GM23338 (cell line): ENCODE measurements around the gene THOP1. TPM values are rescaled to one million over a fixed set of nuclear protein-coding genes. Genes with fewer than 3 reads are reported as not detected.
"Not testable (repeated sequence)": the region's sequence is repeated elsewhere in the genome, so short reads cannot be mapped to it uniquely, and the experiment has no call there.

Experiments used
- ATAC-seq: fragments of 200-7000 bp; cut with Tn5 transposase; 3 replicates; pipeline ENCODE4 v1.9.1; 2020
- DNase-seq: peaks from one replicate; pipeline ENCODE4 v3.0.0-alpha.2; 2015; ENCODE audit warnings: low spot score
- H2AFZ ChIP-seq: fragments of 200-600 bp; sonication (generic); 2 replicates; pipeline ENCODE4 v1.8.0; 2016; ENCODE audit warnings: antibody characterized with exemption, mild to moderate bottlenecking, moderate library complexity
- H3F3A ChIP-seq: fragments of 200-600 bp; sonication (generic); replicated peaks from 2 replicates; pipeline ENCODE4 v1.8.0; 2017; ENCODE audit warnings: antibody characterized with exemption, mixed run types, low read depth
- H3K27ac ChIP-seq: fragments of 200-600 bp; sonication (generic); 2 replicates; pipeline ENCODE4 v1.6.1; 2016; ENCODE audit warnings: low read depth
- H3K27me3 ChIP-seq: fragments of 200-600 bp; sonication (generic); 2 replicates; pipeline ENCODE4 v1.8.0; 2016; ENCODE audit warnings: mild to moderate bottlenecking, mixed run types, moderate library complexity; ENCODE audit not compliant: insufficient read depth
- H3K36me3 ChIP-seq: fragments of 200-600 bp; sonication (generic); 2 replicates; pipeline ENCODE4 v1.8.0; 2016; ENCODE audit warnings: mild to moderate bottlenecking; ENCODE audit not compliant: insufficient read depth
- H3K4me1 ChIP-seq: fragments of 200-600 bp; sonication (generic); 2 replicates; pipeline ENCODE4 v1.8.0; 2016; ENCODE audit warnings: mild to moderate bottlenecking, moderate library complexity; ENCODE audit not compliant: insufficient read depth
- H3K4me2 ChIP-seq: fragments of 200-600 bp; sonication (generic); 2 replicates; pipeline ENCODE4 v1.7.1; 2017; ENCODE audit warnings: mixed run types
- H3K4me3 ChIP-seq: fragments of 200-600 bp; sonication (generic); 2 replicates; pipeline ENCODE4 v1.6.1; 2016; ENCODE audit warnings: mixed run types
- H3K79me2 ChIP-seq: fragments of 200-600 bp; sonication (generic); replicated peaks from 2 replicates; pipeline ENCODE4 v1.8.0; 2017; ENCODE audit warnings: mild to moderate bottlenecking; ENCODE audit not compliant: insufficient read depth
- H3K9me2 ChIP-seq: fragments of 200-600 bp; sonication (generic); 2 replicates; pipeline ENCODE4 v1.8.0; 2017; ENCODE audit not compliant: insufficient read depth
- H4K20me1 ChIP-seq: fragments of 200-600 bp; sonication (generic); replicated peaks from 2 replicates; pipeline ENCODE4 v1.8.0; 2017; ENCODE audit warnings: mild to moderate bottlenecking; ENCODE audit not compliant: insufficient read depth
- H3K27ac Mint-ChIP-seq: 2 replicates; pipeline ENCODE4 v1.8.0; 2020; ENCODE audit warnings: inconsistent platforms, mild to moderate bottlenecking, moderate library complexity, mixed read lengths
- H3K27me3 Mint-ChIP-seq: 3 replicates; pipeline ENCODE4 v1.8.0; 2022; ENCODE audit warnings: low read depth, mild to moderate bottlenecking, moderate library complexity, mixed read lengths, inconsistent platforms; ENCODE audit not compliant: insufficient read depth, poor library complexity
- H3K36me3 Mint-ChIP-seq: 3 replicates; pipeline ENCODE4 v1.8.0; 2021; ENCODE audit warnings: low read depth, mild to moderate bottlenecking, inconsistent platforms, moderate library complexity, mixed read lengths
- H3K4me1 Mint-ChIP-seq: 3 replicates; pipeline ENCODE4 v1.8.0; 2020; ENCODE audit warnings: mild to moderate bottlenecking, inconsistent platforms, mixed read lengths
- H3K4me3 Mint-ChIP-seq: 3 replicates; pipeline ENCODE4 v1.8.0; 2021; ENCODE audit warnings: moderate library complexity, mild to moderate bottlenecking, inconsistent platforms, mixed read lengths
- H3K9me3 Mint-ChIP-seq: 3 replicates; pipeline ENCODE4 v1.8.0; 2020; ENCODE audit warnings: moderate library complexity, mild to moderate bottlenecking, inconsistent platforms, mixed read lengths
- CREB1 ChIP-seq: fragments of 250-450 bp; sonication (Bioruptor Pico); IDR thresholded peaks from 2 replicates; pipeline ENCODE4 v1.5.0; 2020; ENCODE audit warnings: low read depth, mild to moderate bottlenecking, moderate library complexity
- CTCF ChIP-seq, 2 experiments: fragments of 200-600 bp in 1 of 2; sonication (generic) in 1 of 2; conservative IDR thresholded peaks; 2 replicates each; pipeline versions ENCODE4 v1.5.1 to v1.6.1; 2016 to 2017; ENCODE audit warnings: antibody characterized with exemption in 2 of 2, low read depth in 2 of 2, mild to moderate bottlenecking in 2 of 2, moderate library complexity in 1 of 2
- EZH2 ChIP-seq: fragments of 200-600 bp; sonication (generic); IDR thresholded peaks from one replicate; pipeline ENCODE4 v1.8.0; 2017; ENCODE audit warnings: antibody characterized with exemption, mild to moderate bottlenecking, low read depth; ENCODE audit not compliant: unreplicated experiment
- JUNB ChIP-seq: IDR thresholded peaks from one replicate; pipeline ENCODE4 v1.6.1; 2016; ENCODE audit warnings: antibody characterized with exemption; ENCODE audit not compliant: unreplicated experiment
- NANOG ChIP-seq: IDR thresholded peaks from 2 replicates; pipeline ENCODE4 v1.6.1; 2016; ENCODE audit warnings: antibody characterized with exemption, borderline replicate concordance
- POLR2AphosphoS5 ChIP-seq: IDR thresholded peaks from 2 replicates; pipeline ENCODE4 v1.6.1; 2016; ENCODE audit warnings: antibody characterized with exemption, low read depth
- STAT1 ChIP-seq: IDR thresholded peaks from one replicate; pipeline ENCODE4 v1.6.1; 2016; ENCODE audit warnings: antibody characterized with exemption; ENCODE audit not compliant: unreplicated experiment
- ZNF331 ChIP-seq: fragments of 250-450 bp; sonication (Bioruptor Pico); IDR thresholded peaks from 2 replicates; pipeline ENCODE4 v1.5.0; 2020; ENCODE audit warnings: low read depth, mild to moderate bottlenecking, moderate library complexity
- polyA plus RNA-seq: library from polyadenylated mRNA; unstranded; fragments of >200 nt; fragmentation: Nextera tagmentation; extraction: Ambion mirVana; gene quantifications from 2 replicates; pipeline ENCODE4 v1.2.1, GENCODE V29; 2016
- total RNA-seq: library from RNA; depleted of rRNA; stranded (reverse); fragments of >200 nt; shearing (Covaris generic); gene quantifications from 2 replicates; pipeline ENCODE4 v1.2.3, GENCODE V29; 2014
- TF ChIP-seq, protein P1 (sequence below): IDR thresholded peaks from 2 replicates; pipeline ENCODE4 v1.6.1; 2016; ENCODE audit warnings: antibody characterized with exemption

The THOP1 gene
- total and polyA plus RNA-seq, 2 experiments from 2014 or later = 110 to 229 TPM

GRCh38 chr19:2817237-2817829, 32.0 kb downstream of the THOP1 start:
- not testable (repeated sequence) for H3K27me3 Mint-ChIP-seq, H3K4me1 ChIP-seq, H4K20me1 ChIP-seq, H3K4me2 ChIP-seq, H3K36me3 ChIP-seq, H2AFZ ChIP-seq, ATAC-seq, H3K9me2 ChIP-seq, H3K27me3 ChIP-seq, H3K9me3 Mint-ChIP-seq, H3K79me2 ChIP-seq, H3K27ac Mint-ChIP-seq, H3K4me3 ChIP-seq, H3K4me3 Mint-ChIP-seq, H3F3A ChIP-seq, H3K36me3 Mint-ChIP-seq, DNase-seq, H3K4me1 Mint-ChIP-seq, H3K27ac ChIP-seq

GRCh38 chr19:2819540-2820111, 34.3 kb downstream of the THOP1 start, which contains the start of gene ZNF554:
ZNF554 (plus strand) TSS chr19:2819868; CDS start chr19:2820072, 204 bp downstream.
- Mint-ChIP-seq H3K36me3 (peaks cover 16% of the 10 kb centered on the region), H3K4me1 (no peaks in the 10 kb centered on the region; the same call in 2 of the 3 replicates), H3K27me3 (peaks cover 1% of the 10 kb centered on the region), H3K27ac (no peak within 1 kb of the TSS), H3K9me3 (peaks cover 3% of the 10 kb centered on the region; the same call in 2 of the 3 replicates), H3K4me3 (peak within 1 kb of the TSS; percentile 90)
- Histone ChIP-seq H2AFZ (peak within 1 kb of the TSS; percentile 86), H3K27me3 (no peaks in the 10 kb centered on the region), H3K27ac (no peak within 1 kb of the TSS), H4K20me1 (no peaks in the 10 kb centered on the region), H3K79me2 (no peaks in the 10 kb centered on the region), H3K4me3 (peak within 1 kb of the TSS; percentile 91), H3K4me1 (no peaks in the 10 kb centered on the region), H3K4me2 (peak within 1 kb of the TSS; percentile 95), H3F3A (no peaks in the 10 kb centered on the region), H3K9me2 (no peaks in the 10 kb centered on the region), H3K36me3 (no peaks in the 10 kb centered on the region)
- TF ChIP-seq CREB1 (CRISPR knock-in tag) (peak; percentile 83), ZNF331 (no peak), CTCF (conservative IDR thresholded peaks at IDR 0.05; ENCODE audit: low read depth in 2 of 2) (peak; percentile 63 to 81), POLR2AphosphoS5 (peak; percentile 69), NANOG (no peak), EZH2 (no peak), JUNB (no peak), STAT1 (no peak)
- TF ChIP-seq, protein P1, sequence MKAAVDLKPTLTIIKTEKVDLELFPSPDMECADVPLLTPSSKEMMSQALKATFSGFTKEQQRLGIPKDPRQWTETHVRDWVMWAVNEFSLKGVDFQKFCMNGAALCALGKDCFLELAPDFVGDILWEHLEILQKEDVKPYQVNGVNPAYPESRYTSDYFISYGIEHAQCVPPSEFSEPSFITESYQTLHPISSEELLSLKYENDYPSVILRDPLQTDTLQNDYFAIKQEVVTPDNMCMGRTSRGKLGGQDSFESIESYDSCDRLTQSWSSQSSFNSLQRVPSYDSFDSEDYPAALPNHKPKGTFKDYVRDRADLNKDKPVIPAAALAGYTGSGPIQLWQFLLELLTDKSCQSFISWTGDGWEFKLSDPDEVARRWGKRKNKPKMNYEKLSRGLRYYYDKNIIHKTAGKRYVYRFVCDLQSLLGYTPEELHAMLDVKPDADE = peak; percentile 95
- peak; percentile 98 for DNase-seq
- peak; percentile 92 for ATAC-seq
